GM21528 (cell line): Measurements from ENCODE around the gene LRBA.
"Not testable (repeated sequence)": the region's sequence is repeated elsewhere in the genome, so short reads cannot be mapped to it uniquely, and the experiment has no call there.

ENCODE experiments used
- ATAC-seq: cut with Tn5 transposase; IDR thresholded peaks from one replicate; pipeline ENCODE4 v1.9.1; 2021; ENCODE audit warnings: mild to moderate bottlenecking, moderate library complexity; ENCODE audit not compliant: unreplicated experiment, low FRiP score

LRBA gene

GRCh38 chr4:150978738-150979575 lies 36.1 kb downstream of the LRBA start:
- ATAC-seq = no peak

GRCh38 chr4:150976478-150977118 lies 38.5 kb downstream of the LRBA start:
- ATAC-seq = no peak

- ATAC-seq = peak; percentile 74
These were observed 40.3 kb downstream of the LRBA start for GRCh38 chr4:150974750-150975149.

- ATAC-seq = peak; percentile 7
These were observed 40.8 kb downstream of the LRBA start for GRCh38 chr4:150974252-150974640.

GRCh38 chr4:150973626-150974251 lies 41.3 kb downstream of the LRBA start:
- no peak for ATAC-seq

- ATAC-seq = no peak
These were observed 42.5 kb downstream of the LRBA start for GRCh38 chr4:150972592-150972991.

GRCh38 chr4:150971901-150972300 lies 43.2 kb downstream of the LRBA start:
- no peak for ATAC-seq

- peak; percentile 54 for ATAC-seq
These were observed 44.4 kb downstream of the LRBA start for GRCh38 chr4:150970685-150971151.

GRCh38 chr4:150964754-150965153 lies 50.3 kb downstream of the LRBA start:
- no peak for ATAC-seq

GRCh38 chr4:150963602-150964345 lies 51.3 kb downstream of the LRBA start:
- ATAC-seq = not testable (repeated sequence)

- ATAC-seq = peak; percentile 58
These were observed 52.8 kb downstream of the LRBA start for GRCh38 chr4:150962245-150962644.

GRCh38 chr4:150961566-150961965 lies 53.5 kb downstream of the LRBA start:
- ATAC-seq = no peak

GRCh38 chr4:150960818-150961217 lies 54.3 kb downstream of the LRBA start:
- ATAC-seq = no peak

GRCh38 chr4:150960079-150960478 lies 55.0 kb downstream of the LRBA start:
- ATAC-seq = no peak

- not testable (repeated sequence) for ATAC-seq
These were observed 57.1 kb downstream of the LRBA start for GRCh38 chr4:150957981-150958380.

- ATAC-seq = not testable (repeated sequence)
These were observed 58.0 kb downstream of the LRBA start for GRCh38 chr4:150957095-150957494.

GRCh38 chr4:150953916-150954315 lies 61.2 kb downstream of the LRBA start:
- not testable (repeated sequence) for ATAC-seq

GRCh38 chr4:150952167-150952845 lies 62.8 kb downstream of the LRBA start:
- ATAC-seq = no peak

GRCh38 chr4:150950657-150951288 lies 64.3 kb downstream of the LRBA start:
- no peak for ATAC-seq

- ATAC-seq = no peak
These were observed 65.1 kb downstream of the LRBA start for GRCh38 chr4:150949943-150950342.
